ENCODE data around the gene XRCC3.

GRCh38 chr14:103733651-103734050 lies 18.4 kb upstream of the XRCC3 start:
- no peak for TF ChIP-seq POLR2AphosphoS5 (IDR thresholded peaks at IDR 0.05; ENCODE audit: borderline replicate concordance, low read depth, low read length)
- TF ChIP-seq EZH2 (IDR thresholded peaks at IDR 0.05), result no peak

Measured in SK-N-MC (cell line).